Measurements from ENCODE around the gene VKORC1L1. TPM values are rescaled to one million over a fixed set of nuclear protein-coding genes. Genes with fewer than 3 reads are reported as not detected.
A peak's percentile ranks its signal among the peaks of the same experiment; 100 is the strongest.
"Not testable (repeated sequence)": the region's sequence is repeated elsewhere in the genome, so short reads cannot be mapped to it uniquely, and the experiment has no call there.

VKORC1L1 gene
- total and polyA plus RNA-seq, 4 donors: 9.8 to 14.6 (median 11.7) TPM

- H3K4me3 ChIP-seq (ENCODE audit: low read depth in 1 of 3, low read length in 3 of 3): no peak overlapping the region
- no peaks in the 10 kb centered on the region for H3K27me3 ChIP-seq (ENCODE audit: control insufficient read depth in 4 of 4, insufficient read depth in 4 of 4, low read length in 3 of 4)
- no peaks in the 10 kb centered on the region for H3K36me3 ChIP-seq (ENCODE audit: control insufficient read depth in 4 of 4, insufficient read depth in 3 of 4, low read depth in 1 of 4, low read length in 3 of 4)
- no peaks in the 10 kb centered on the region for H3K9me3 ChIP-seq (ENCODE audit: control insufficient read depth in 4 of 4, low read length in 3 of 4)
- no peak overlapping the region for H3K27ac ChIP-seq (ENCODE audit: low read depth in 1 of 2, low read length in 2 of 2)
- 95% methylated on average over 4 of the region's 4 CpGs for WGBS
- no peak for DNase-seq (ENCODE audit: low spot score)
- TF ChIP-seq JUND (IDR thresholded peaks at IDR 0.05) (no peak), RAD21 (IDR thresholded peaks at IDR 0.05) (no peak), FOXA2 (IDR thresholded peaks at IDR 0.05) (no peak), CTCF (IDR thresholded peaks at IDR 0.05; ENCODE audit: low read depth, low read length, missing input control) (no peak), ATF3 (IDR thresholded peaks at IDR 0.05) (no peak), EGR1 (IDR thresholded peaks at IDR 0.05; ENCODE audit: low read depth in 2 of 2) (no peak)
- H3K9ac ChIP-seq (ENCODE audit: low read depth in 1 of 2, low read length in 2 of 2): no peak overlapping the region
- H3K4me1 ChIP-seq (ENCODE audit: control insufficient read depth in 4 of 4, insufficient read depth in 4 of 4, low read length in 3 of 4): no peaks in the 10 kb centered on the region
These were observed 119.7 kb downstream of the VKORC1L1 start for GRCh38 chr7:65992526-65992925.

- not testable (repeated sequence) for H3K4me1 ChIP-seq (ENCODE audit: control insufficient read depth in 4 of 4, insufficient read depth in 4 of 4, low read length in 3 of 4); H3K27me3 ChIP-seq (ENCODE audit: control insufficient read depth in 4 of 4, insufficient read depth in 4 of 4, low read length in 3 of 4); H3K27ac ChIP-seq (ENCODE audit: low read depth in 1 of 2, low read length in 2 of 2); H3K9ac ChIP-seq (ENCODE audit: low read depth in 1 of 2, low read length in 2 of 2); H3K36me3 ChIP-seq (ENCODE audit: control insufficient read depth in 4 of 4, insufficient read depth in 3 of 4, low read depth in 1 of 4, low read length in 3 of 4); DNase-seq (ENCODE audit: low spot score); H3K4me3 ChIP-seq (ENCODE audit: low read depth in 1 of 3, low read length in 3 of 3); H3K9me3 ChIP-seq (ENCODE audit: control insufficient read depth in 4 of 4, low read length in 3 of 4)
- WGBS: 89% methylated on average over 1 of the region's 1 CpG
These were observed 122.1 kb downstream of the VKORC1L1 start for GRCh38 chr7:65994984-65995383.

GRCh38 chr7:66000823-66001417, 128.0 kb downstream of the VKORC1L1 start:
- H3K36me3 ChIP-seq (ENCODE audit: control insufficient read depth in 4 of 4, insufficient read depth in 3 of 4, low read depth in 1 of 4, low read length in 3 of 4); H3K9me3 ChIP-seq (ENCODE audit: control insufficient read depth in 4 of 4, low read length in 3 of 4); H3K27me3 ChIP-seq (ENCODE audit: control insufficient read depth in 4 of 4, insufficient read depth in 4 of 4, low read length in 3 of 4); DNase-seq (ENCODE audit: low spot score); H3K27ac ChIP-seq (ENCODE audit: low read depth in 1 of 2, low read length in 2 of 2); H3K4me3 ChIP-seq (ENCODE audit: low read depth in 1 of 3, low read length in 3 of 3); H3K9ac ChIP-seq (ENCODE audit: low read depth in 1 of 2, low read length in 2 of 2): not testable (repeated sequence)
- 85% methylated on average over 1 of the region's 5 CpGs for WGBS
- peaks cover 0 to 11% (median 6%) of the 10 kb centered on the region in 4 donors for H3K4me1 ChIP-seq (ENCODE audit: control insufficient read depth in 4 of 4, insufficient read depth in 4 of 4, low read length in 3 of 4)

- H3K4me1 ChIP-seq (ENCODE audit: control insufficient read depth in 4 of 4, insufficient read depth in 4 of 4, low read length in 3 of 4): peaks cover 0 to 16% (median 8%) of the 10 kb centered on the region in 4 donors
- not testable (repeated sequence) for H3K9ac ChIP-seq (ENCODE audit: low read depth in 1 of 2, low read length in 2 of 2); H3K27me3 ChIP-seq (ENCODE audit: control insufficient read depth in 4 of 4, insufficient read depth in 4 of 4, low read length in 3 of 4); H3K4me3 ChIP-seq (ENCODE audit: low read depth in 1 of 3, low read length in 3 of 3); H3K36me3 ChIP-seq (ENCODE audit: control insufficient read depth in 4 of 4, insufficient read depth in 3 of 4, low read depth in 1 of 4, low read length in 3 of 4); H3K27ac ChIP-seq (ENCODE audit: low read depth in 1 of 2, low read length in 2 of 2); DNase-seq (ENCODE audit: low spot score); H3K9me3 ChIP-seq (ENCODE audit: control insufficient read depth in 4 of 4, low read length in 3 of 4)
- 63% methylated on average over 8 of the region's 8 CpGs for WGBS
- TF ChIP-seq SP1 (IDR thresholded peaks at IDR 0.05) (peak; percentile 71), MAX (IDR thresholded peaks at IDR 0.05) (peak; percentile 29), HNF4A (conservative IDR thresholded peaks at IDR 0.05) (peak; percentile 41 to 52)
These were observed 132.3 kb downstream of the VKORC1L1 start for GRCh38 chr7:66005115-66005671.
